HUES48 (cell line): ENCODE results near the gene CHEK1.
"Not testable (repeated sequence)": the region's sequence is repeated elsewhere in the genome, so short reads cannot be mapped to it uniquely, and the experiment has no call there.

Source experiments
- H3K27ac ChIP-seq: one replicate; pipeline ENCODE4 v1.7.0; 2013; ENCODE audit warnings: low read depth, low read length, inconsistent platforms
- H3K27me3 ChIP-seq: 2 replicates; pipeline ENCODE4 v1.6.1; 2013; ENCODE audit warnings: mild to moderate bottlenecking, low read length; ENCODE audit not compliant: control insufficient read depth, insufficient read depth
- H3K36me3 ChIP-seq: 2 replicates; pipeline ENCODE4 v1.6.1; 2013; ENCODE audit warnings: low read length; ENCODE audit not compliant: control insufficient read depth, insufficient read depth
- H3K4me1 ChIP-seq: 2 replicates; pipeline ENCODE4 v1.6.1; 2013; ENCODE audit warnings: mild to moderate bottlenecking, low read length; ENCODE audit not compliant: control insufficient read depth, insufficient read depth
- H3K4me3 ChIP-seq: 2 replicates; pipeline ENCODE4 v1.5.1; 2013; ENCODE audit warnings: mild to moderate bottlenecking, low read depth, low read length
- H3K9ac ChIP-seq: 2 replicates; pipeline ENCODE4 v1.6.1; 2013; ENCODE audit warnings: mild to moderate bottlenecking, low read depth, low read length, moderate library complexity
- H3K9me3 ChIP-seq: 2 replicates; pipeline ENCODE4 v1.6.1; 2013; ENCODE audit warnings: low read length; ENCODE audit not compliant: control insufficient read depth, insufficient read depth

CHEK1 gene

GRCh38 chr11:125624756-125625213 lies at the start of gene CHEK1:
TSS of gene CHEK1 (plus strand) at chr11:125625163. CDS start at chr11:125626769, 1,606 bp downstream.
- Histone ChIP-seq H3K9ac (peak within 1 kb of the TSS; percentile 93), H3K9me3 (no peaks in the 10 kb centered on the region), H3K27me3 (no peaks in the 10 kb centered on the region), H3K4me3 (peak within 1 kb of the TSS; percentile 87), H3K27ac (peak within 1 kb of the TSS; percentile 99), H3K4me1 (peaks cover 13% of the 10 kb centered on the region), H3K36me3 (peaks cover 58% of the 10 kb centered on the region)

GRCh38 chr11:125577181-125577580 lies 47.8 kb upstream of the CHEK1 start:
- not testable (repeated sequence) for H3K9ac ChIP-seq, H3K4me1 ChIP-seq, H3K27me3 ChIP-seq, H3K4me3 ChIP-seq, H3K9me3 ChIP-seq, H3K27ac ChIP-seq
- H3K36me3 ChIP-seq: peaks cover 95% of the 10 kb centered on the region

GRCh38 chr11:125578783-125579182 lies 46.2 kb upstream of the CHEK1 start:
- peaks cover 95% of the 10 kb centered on the region for H3K36me3 ChIP-seq

GRCh38 chr11:125579811-125580210 lies 45.2 kb upstream of the CHEK1 start:
- Histone ChIP-seq H3K27me3 (no peaks in the 10 kb centered on the region), H3K36me3 (peaks cover 95% of the 10 kb centered on the region)

More at GRCh38 chr11:125578783-125579182, 46.2 kb upstream of the CHEK1 start:
- Histone ChIP-seq H3K4me3 (no peak overlapping the region), H3K9ac (no peak overlapping the region), H3K9me3 (no peaks in the 10 kb centered on the region), H3K27me3 (no peaks in the 10 kb centered on the region), H3K27ac (no peak overlapping the region), H3K4me1 (no peaks in the 10 kb centered on the region)

GRCh38 chr11:125583496-125583895 lies 41.5 kb upstream of the CHEK1 start:
- Histone ChIP-seq H3K9me3 (no peaks in the 10 kb centered on the region), H3K9ac (no peak overlapping the region), H3K27ac (no peak overlapping the region), H3K36me3 (peaks cover 59% of the 10 kb centered on the region), H3K27me3 (no peaks in the 10 kb centered on the region), H3K4me1 (no peaks in the 10 kb centered on the region), H3K4me3 (no peak overlapping the region)

More at GRCh38 chr11:125579811-125580210, 45.2 kb upstream of the CHEK1 start:
- H3K9me3 ChIP-seq: no peaks in the 10 kb centered on the region
- H3K4me3 ChIP-seq: no peak overlapping the region
- H3K27ac ChIP-seq: no peak overlapping the region
- H3K9ac ChIP-seq: no peak overlapping the region
- no peaks in the 10 kb centered on the region for H3K4me1 ChIP-seq

- Histone ChIP-seq H3K27ac (no peak overlapping the region), H3K36me3 (peaks cover 39% of the 10 kb centered on the region), H3K27me3 (no peaks in the 10 kb centered on the region), H3K4me3 (no peak overlapping the region), H3K9me3 (no peaks in the 10 kb centered on the region), H3K9ac (no peak overlapping the region), H3K4me1 (no peaks in the 10 kb centered on the region)
Measured at GRCh38 chr11:125585487-125585886, 39.5 kb upstream of the CHEK1 start.

- Histone ChIP-seq H3K27me3 (no peaks in the 10 kb centered on the region), H3K4me1 (no peaks in the 10 kb centered on the region), H3K9ac (no peak overlapping the region), H3K9me3 (no peaks in the 10 kb centered on the region), H3K36me3 (peaks cover 32% of the 10 kb centered on the region), H3K4me3 (no peak overlapping the region), H3K27ac (no peak overlapping the region)
Measured at GRCh38 chr11:125586623-125587022, 38.3 kb upstream of the CHEK1 start.

GRCh38 chr11:125587480-125587879 lies 37.5 kb upstream of the CHEK1 start:
- Histone ChIP-seq H3K4me1 (no peaks in the 10 kb centered on the region), H3K9me3 (no peaks in the 10 kb centered on the region), H3K27me3 (no peaks in the 10 kb centered on the region), H3K27ac (no peak overlapping the region), H3K4me3 (no peak overlapping the region), H3K9ac (no peak overlapping the region), H3K36me3 (peaks cover 25% of the 10 kb centered on the region)

GRCh38 chr11:125588505-125588904 lies 36.5 kb upstream of the CHEK1 start:
- Histone ChIP-seq H3K4me3 (no peak overlapping the region), H3K27ac (no peak overlapping the region), H3K27me3 (no peaks in the 10 kb centered on the region), H3K36me3 (peaks cover 15% of the 10 kb centered on the region), H3K9me3 (no peaks in the 10 kb centered on the region), H3K9ac (no peak overlapping the region), H3K4me1 (peaks cover 1% of the 10 kb centered on the region)

- Histone ChIP-seq H3K9ac (peak overlapping the region; percentile 85), H3K4me3 (peak overlapping the region; percentile 86), H3K4me1 (peaks cover 8% of the 10 kb centered on the region), H3K27ac (peak overlapping the region; percentile 92), H3K9me3 (no peaks in the 10 kb centered on the region), H3K36me3 (peaks cover 9% of the 10 kb centered on the region), H3K27me3 (no peaks in the 10 kb centered on the region)
Measured at GRCh38 chr11:125591649-125592304, 33.2 kb upstream of the CHEK1 start.

GRCh38 chr11:125592305-125593113 lies 32.5 kb upstream of the CHEK1 start, which contains the start of gene STT3A:
TSS of gene STT3A (plus strand) at chr11:125592852. CDS start at chr11:125595916, 3,064 bp downstream.
- H3K27me3 ChIP-seq: no peaks in the 10 kb centered on the region
- peak within 1 kb of the TSS; percentile 92 for H3K27ac ChIP-seq
- peak within 1 kb of the TSS; percentile 86 for H3K4me3 ChIP-seq
- peaks cover 8% of the 10 kb centered on the region for H3K4me1 ChIP-seq
- H3K9me3 ChIP-seq: no peaks in the 10 kb centered on the region
- H3K36me3 ChIP-seq: peaks cover 17% of the 10 kb centered on the region
- peak within 1 kb of the TSS; percentile 85 for H3K9ac ChIP-seq
